RWPE2 (cell line): ENCODE data around the gene LTA.

Source experiments
- ATAC-seq: fragments of 200-7000 bp; cut with Tn5 transposase; 3 replicates; pipeline ENCODE4 v1.9.1; 2021; ENCODE audit warnings: low read depth
- DNase-seq: peaks from one replicate; pipeline ENCODE4 v3.0.0-alpha.2; 2020; ENCODE audit warnings: low spot score
- H3K27ac ChIP-seq: fragments of 450-650 bp; 2 replicates; pipeline ENCODE4 v1.5.1; 2017; ENCODE audit warnings: mild to moderate bottlenecking; ENCODE audit not compliant: poor library complexity, severe bottlenecking
- H3K27me3 ChIP-seq: fragments of 250-450 bp; sonication (Bioruptor Pico); 2 replicates; pipeline ENCODE4 v1.5.1; 2021; ENCODE audit warnings: mild to moderate bottlenecking, moderate library complexity; ENCODE audit not compliant: insufficient read depth, poor library complexity, severe bottlenecking
- H3K36me3 ChIP-seq: fragments of 250-450 bp; sonication (Bioruptor Pico); 2 replicates; pipeline ENCODE4 v1.5.1; 2020; ENCODE audit warnings: low read depth, mild to moderate bottlenecking, moderate library complexity
- H3K4me1 ChIP-seq: fragments of 250-450 bp; sonication (Bioruptor Pico); 2 replicates; pipeline ENCODE4 v1.5.1; 2021; ENCODE audit warnings: mild to moderate bottlenecking, moderate library complexity; ENCODE audit not compliant: insufficient read depth, poor library complexity, severe bottlenecking
- H3K4me3 ChIP-seq: fragments of 250-450 bp; sonication (Bioruptor Pico); 2 replicates; pipeline ENCODE4 v1.5.1; 2021; ENCODE audit warnings: mild to moderate bottlenecking, moderate library complexity; ENCODE audit not compliant: severe bottlenecking
- H3K9me3 ChIP-seq: fragments of 250-450 bp; sonication (Bioruptor Pico); 2 replicates; pipeline ENCODE4 v1.5.1; 2021; ENCODE audit warnings: mild to moderate bottlenecking, moderate library complexity; ENCODE audit not compliant: severe bottlenecking
- TF ChIP-seq, protein P1 (sequence below): fragments of 450-650 bp; IDR thresholded peaks from one replicate; pipeline ENCODE4 v1.5.1; 2017; ENCODE audit warnings: mild to moderate bottlenecking, moderate library complexity; ENCODE audit not compliant: poor library complexity, severe bottlenecking

LTA gene

DNA sequence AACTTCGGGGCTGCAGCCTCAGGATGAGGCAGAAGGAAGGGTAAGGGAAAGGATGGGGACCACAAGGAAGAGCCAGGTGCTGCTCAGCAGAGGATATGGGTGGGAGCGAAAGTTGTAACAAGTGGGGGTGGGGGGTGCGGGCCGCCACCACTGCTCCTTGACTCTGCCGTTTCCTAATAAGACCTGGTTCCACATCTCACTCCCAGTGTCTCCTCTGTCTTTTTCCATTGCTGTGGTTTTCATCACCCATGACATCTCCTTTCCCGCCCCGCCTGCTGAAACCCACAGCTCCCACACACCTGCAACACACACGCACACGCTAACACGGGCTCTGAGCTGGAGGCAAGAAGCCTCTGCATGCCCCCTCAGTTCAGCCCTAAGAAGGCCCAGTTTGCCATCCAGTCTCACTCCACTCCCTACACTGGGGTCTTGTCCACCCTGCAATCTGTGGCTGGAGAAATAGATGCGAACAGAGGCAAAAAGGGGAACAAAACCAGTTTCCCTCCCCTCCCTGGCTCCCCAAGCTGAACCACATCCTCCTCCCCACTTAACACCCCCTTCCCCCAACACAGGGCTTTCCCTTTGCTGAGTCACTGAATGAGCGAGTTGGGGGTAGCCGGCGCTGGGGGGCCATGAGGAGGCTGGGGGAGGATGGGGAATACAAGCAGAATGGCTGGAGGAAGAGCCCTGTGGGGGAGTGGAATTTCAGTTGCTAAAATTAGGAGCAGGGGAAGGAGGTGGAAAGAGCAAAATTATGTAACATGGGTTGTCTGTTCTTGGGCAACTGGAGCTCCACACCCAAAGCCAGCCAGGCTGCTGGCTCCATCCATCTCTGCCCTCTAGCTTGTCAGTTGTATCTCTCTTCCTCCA, 13.2 kb upstream of the LTA start:
- Histone ChIP-seq H3K4me1 (peaks cover 27% of the 10 kb centered on the region), H3K9me3 (no peaks in the 10 kb centered on the region), H3K27ac (peak overlapping the region; percentile 72), H3K36me3 (peaks cover 54% of the 10 kb centered on the region), H3K4me3 (no peak overlapping the region), H3K27me3 (no peaks in the 10 kb centered on the region)
- DNase-seq (no peak), ATAC-seq (no peak)
- TF ChIP-seq, protein P1, sequence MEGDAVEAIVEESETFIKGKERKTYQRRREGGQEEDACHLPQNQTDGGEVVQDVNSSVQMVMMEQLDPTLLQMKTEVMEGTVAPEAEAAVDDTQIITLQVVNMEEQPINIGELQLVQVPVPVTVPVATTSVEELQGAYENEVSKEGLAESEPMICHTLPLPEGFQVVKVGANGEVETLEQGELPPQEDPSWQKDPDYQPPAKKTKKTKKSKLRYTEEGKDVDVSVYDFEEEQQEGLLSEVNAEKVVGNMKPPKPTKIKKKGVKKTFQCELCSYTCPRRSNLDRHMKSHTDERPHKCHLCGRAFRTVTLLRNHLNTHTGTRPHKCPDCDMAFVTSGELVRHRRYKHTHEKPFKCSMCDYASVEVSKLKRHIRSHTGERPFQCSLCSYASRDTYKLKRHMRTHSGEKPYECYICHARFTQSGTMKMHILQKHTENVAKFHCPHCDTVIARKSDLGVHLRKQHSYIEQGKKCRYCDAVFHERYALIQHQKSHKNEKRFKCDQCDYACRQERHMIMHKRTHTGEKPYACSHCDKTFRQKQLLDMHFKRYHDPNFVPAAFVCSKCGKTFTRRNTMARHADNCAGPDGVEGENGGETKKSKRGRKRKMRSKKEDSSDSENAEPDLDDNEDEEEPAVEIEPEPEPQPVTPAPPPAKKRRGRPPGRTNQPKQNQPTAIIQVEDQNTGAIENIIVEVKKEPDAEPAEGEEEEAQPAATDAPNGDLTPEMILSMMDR = no peak

DNA sequence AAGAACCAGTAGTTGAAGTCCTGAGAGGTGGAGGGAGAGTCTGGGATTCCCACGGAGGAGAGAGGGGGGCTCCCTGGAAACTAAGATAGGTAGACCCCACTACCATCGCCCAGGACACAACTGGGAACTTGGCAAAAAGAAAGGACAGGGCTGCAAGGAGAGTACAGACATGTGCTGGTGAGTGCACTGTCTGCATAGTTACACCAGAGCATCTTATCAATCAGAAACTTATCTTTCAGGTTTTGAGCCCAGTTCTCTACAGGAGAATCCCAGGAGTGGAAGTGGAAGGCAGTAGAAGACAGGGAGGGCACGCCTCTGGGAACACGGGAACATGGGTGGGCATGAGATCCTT, 12.5 kb upstream of the LTA start:
- H3K9me3 ChIP-seq = no peaks in the 10 kb centered on the region

DNA sequence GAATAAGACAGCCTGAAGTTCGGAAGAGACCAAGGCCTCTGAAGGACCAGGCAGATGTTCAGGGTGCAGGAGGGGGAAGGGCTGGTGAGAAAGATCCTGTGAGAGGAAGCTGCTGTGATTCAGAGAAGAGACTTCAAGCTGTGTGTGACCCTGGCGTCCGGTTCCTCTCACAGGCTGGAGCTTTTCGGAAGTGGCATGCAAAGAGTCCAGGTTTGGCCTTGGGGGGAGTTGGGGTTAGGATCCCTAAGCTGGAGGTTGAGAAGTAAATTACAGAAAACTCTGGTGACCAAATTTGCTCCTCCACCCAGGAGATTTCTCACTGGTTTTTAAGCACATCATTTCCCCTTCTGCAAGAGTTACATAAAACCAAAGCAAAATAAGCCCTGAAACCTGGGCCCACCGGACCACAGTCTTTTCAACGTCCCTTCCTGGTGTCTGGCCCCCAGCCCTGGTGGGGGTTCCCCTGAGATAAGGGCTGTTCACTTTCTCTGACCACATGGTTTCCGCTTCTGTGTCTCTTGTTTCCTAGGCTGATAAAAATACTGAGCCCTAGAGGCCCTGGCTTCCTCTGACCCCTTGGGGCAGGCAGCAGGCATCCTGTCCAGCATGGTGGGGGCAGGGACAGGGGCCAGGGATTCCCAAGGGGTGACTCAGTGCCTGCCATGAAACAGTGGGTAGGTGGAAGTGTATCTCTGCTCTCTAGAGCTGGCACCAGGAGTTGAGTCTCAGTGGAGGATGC, 12.0 kb upstream of the LTA start:
- H3K4me3 ChIP-seq = no peak overlapping the region
- H3K27ac ChIP-seq = peak overlapping the region; percentile 72
- TF ChIP-seq, protein P1 = no peak
- H3K36me3 ChIP-seq = peaks cover 43% of the 10 kb centered on the region
- ATAC-seq (peak; percentile 90), DNase-seq (peak; percentile 78)
- H3K4me1 ChIP-seq = peaks cover 27% of the 10 kb centered on the region
- no peaks in the 10 kb centered on the region for H3K27me3 ChIP-seq
- no peaks in the 10 kb centered on the region for H3K9me3 ChIP-seq

More for the DNA sequence above, 12.5 kb upstream of the LTA start:
- H3K27me3 ChIP-seq = no peaks in the 10 kb centered on the region
- no peak overlapping the region for H3K4me3 ChIP-seq
- TF ChIP-seq, protein P1 = no peak
- peaks cover 27% of the 10 kb centered on the region for H3K4me1 ChIP-seq
- no peak for DNase-seq
- ATAC-seq = no peak
- peak overlapping the region; percentile 72 for H3K27ac ChIP-seq
- peaks cover 49% of the 10 kb centered on the region for H3K36me3 ChIP-seq

DNA sequence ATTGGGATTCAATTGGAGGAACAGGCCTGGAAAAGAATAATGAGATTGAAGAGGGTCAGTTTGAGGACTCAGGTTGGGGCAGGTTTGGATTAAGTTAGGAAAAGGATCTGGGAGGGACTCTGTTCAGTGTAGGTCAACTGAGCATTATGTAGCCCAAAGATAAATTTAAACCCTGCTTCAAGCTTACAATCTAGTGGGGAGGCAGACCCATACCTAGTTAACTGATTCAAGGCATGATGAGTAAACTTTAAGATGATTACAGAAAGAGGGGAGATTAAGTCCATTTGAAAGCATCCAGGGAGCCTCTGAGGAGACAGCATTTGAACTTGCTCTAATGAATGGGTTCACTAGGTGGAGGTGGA, 11.4 kb upstream of the LTA start:
- ATAC-seq (no peak), DNase-seq (no peak)
- Histone ChIP-seq H3K27ac (peak overlapping the region; percentile 72), H3K9me3 (no peaks in the 10 kb centered on the region), H3K27me3 (no peaks in the 10 kb centered on the region), H3K4me1 (peaks cover 27% of the 10 kb centered on the region), H3K36me3 (peaks cover 42% of the 10 kb centered on the region), H3K4me3 (no peak overlapping the region)
- TF ChIP-seq, protein P1 = no peak
